Germinal center (tissue), 1 donor: ENCODE results near the gene GSC.
"Not testable (repeated sequence)": the region's sequence is repeated elsewhere in the genome, so short reads cannot be mapped to it uniquely, and the experiment has no call there.

Experiments
- DNase-seq: peaks from one replicate; pipeline ENCODE4 v3.0.0; 2012; ENCODE audit warnings: mixed read lengths, low spot score

GSC gene

DNA sequence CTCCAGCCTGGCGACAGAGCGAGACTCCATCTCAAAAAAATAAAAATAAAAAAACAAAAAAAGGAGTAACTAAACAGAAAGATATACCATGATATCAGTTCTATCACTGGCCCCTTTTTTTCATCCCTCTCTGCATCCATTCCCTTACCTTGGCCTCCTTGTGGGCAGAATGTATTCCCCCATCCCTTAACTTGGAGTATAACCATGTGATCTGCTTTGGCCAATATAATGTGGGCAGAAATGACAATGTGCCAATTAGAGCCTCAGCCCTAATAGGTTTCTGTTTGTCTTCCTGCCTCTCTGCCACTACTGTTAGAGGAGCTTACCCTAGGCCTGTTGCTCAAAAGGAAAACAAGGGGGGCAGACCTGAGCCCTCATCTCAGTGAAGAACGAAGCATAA is 23.8 kb downstream of the GSC start:
- DNase-seq = no peak

DNA sequence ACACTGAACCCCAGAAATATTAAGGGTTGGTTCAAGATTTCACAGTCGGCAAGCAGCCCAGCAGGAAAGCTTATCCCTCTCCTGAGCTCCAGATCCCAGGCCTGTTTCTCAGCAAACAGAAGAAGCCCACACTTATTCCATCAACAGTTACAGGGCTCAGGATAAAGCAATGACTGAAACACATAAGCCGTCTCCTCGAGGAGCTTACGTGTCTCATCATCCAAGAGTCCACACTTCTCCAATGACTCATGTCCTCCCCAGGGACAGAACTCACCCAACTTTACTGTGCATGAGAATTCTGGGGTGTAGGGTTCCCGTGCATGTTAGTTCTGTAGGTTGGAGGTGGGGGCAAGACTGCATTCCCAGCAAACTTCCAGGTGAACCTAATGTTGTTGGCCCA is 31.2 kb downstream of the GSC start:
- no peak for DNase-seq

DNA sequence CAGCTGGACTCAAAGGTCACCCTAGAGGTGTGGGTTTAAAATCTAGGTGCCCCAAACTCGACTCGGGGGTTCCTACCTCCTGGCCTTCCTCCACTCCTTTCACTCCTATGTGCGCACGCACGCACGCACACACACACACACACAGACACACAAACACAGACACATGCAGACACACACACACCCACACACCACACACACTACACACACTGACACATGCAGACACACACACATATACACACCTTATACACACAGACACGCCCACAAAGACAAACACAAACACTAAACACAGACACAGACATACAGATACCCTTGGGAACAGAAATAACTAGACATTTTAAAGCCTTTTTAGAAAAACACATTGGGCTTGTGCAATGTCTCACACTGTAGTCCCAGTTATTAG is 31.8 kb downstream of the GSC start:
- no peak for DNase-seq

DNA sequence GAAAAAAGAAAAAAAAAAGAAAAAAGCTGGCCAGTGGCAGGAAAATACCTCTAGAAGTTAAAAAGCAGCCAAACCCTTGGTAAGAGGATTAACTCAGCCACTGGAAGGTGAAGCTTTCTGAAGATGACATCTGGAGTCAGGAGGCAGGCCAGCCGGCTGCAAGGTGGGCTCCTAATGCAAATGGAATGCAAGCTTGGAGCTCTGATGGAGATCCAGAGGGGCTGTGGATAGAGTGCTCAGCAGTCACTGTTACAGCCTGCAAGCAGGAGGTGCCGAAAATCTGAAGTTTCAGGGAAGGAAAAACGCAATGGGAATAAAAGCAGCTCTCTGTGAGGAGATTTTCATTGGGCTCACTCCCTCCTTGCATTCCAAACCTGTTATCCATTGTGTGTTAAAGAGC is 41.0 kb downstream of the GSC start:
- no peak for DNase-seq

DNA sequence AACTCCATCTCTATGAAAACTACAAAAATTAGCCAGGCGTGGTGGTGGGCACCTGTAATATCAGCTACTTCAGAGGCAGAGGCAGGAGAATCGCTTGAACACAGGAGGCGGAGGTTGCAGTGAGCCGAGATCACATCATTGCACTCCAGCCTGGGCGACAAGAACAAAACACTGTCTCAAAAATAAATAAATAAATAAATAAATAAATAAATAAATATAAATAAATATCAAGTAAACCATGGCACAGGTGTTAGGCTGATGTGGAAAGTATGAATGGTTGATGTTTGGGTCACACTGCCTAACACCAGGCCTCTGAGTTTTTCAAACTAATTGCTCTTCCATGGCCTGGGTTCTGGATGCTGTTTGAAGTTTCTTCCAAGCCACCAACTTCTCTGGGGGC is 41.5 kb downstream of the GSC start:
- not testable (repeated sequence) for DNase-seq

DNA sequence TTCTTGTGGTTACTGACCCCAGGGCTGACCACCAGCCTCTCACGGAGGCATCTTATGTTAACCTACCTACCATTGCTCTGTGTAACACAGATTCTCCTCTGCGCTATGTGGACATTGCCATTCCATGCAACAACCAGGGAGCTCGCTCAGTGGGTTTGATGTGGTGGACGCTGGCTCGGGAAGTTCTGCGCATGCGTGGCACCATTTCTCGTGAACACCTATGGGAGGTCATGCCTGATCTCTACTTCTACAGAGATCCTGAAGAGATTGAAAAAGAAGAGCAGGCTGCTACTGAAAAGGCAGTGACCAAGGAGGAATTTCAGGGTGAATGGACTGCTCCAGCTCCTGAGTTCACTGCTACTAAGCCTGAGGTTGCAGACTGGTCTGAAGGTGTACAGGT is 43.3 kb downstream of the GSC start:
- not testable (repeated sequence) for DNase-seq

DNA sequence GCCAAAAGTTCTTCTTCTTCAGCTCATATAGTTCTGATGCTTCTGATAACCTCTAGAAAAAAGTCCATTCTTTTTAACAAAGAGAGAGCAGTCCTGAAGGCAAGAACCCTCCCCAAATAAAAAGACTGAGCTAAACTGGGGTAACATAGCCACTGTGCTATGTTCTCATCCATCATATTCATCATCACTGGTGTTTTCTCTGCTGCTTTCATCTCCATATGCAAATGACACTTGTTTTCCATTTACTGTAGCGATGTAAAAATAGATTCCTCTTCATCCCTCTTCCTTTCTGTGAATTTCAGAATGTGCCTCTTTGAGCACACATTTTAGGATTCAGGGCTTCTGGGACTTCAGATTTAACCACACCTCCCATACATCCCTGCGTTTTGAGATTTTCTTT is 44.9 kb downstream of the GSC start:
- DNase-seq = no peak

DNA sequence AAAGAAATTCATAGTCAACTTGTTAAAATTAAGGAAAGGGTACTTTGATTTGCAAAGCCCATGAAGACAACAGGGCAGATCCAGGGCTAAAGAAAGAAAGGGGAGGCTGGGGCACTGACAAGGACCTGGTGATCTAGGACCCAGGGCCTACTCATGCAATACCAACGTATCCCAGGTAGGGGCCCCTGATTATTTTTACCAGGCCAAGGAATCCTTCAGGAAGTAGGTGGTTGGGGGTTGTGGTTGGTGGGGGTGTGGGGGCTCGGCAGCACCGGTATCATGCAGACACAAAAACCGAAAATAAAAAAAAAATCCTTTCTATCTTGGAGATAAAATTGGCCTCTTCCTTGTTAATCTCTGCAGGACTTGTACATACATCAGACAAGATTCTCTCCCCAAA is 47.5 kb downstream of the GSC start:
- no peak for DNase-seq
